HepG2 (cell line): ENCODE data around the gene MAJIN. TPM values are rescaled to one million over a fixed set of nuclear protein-coding genes. Genes with fewer than 3 reads are reported as not detected.

Experiments used
- HNRNPH1 ChIP-seq: fragments of 200-400 bp; formaldehyde crosslinking; optimal IDR thresholded peaks from 2 replicates; pipeline ENCODE3; 2017; ENCODE audit warnings: mild to moderate bottlenecking, low read depth, low read length
- HNRNPL ChIP-seq: fragments of 200-400 bp; formaldehyde crosslinking; IDR thresholded peaks from 2 replicates; pipeline ENCODE4 v1.6.1; 2017; ENCODE audit warnings: mild to moderate bottlenecking, low read depth, low read length
- HNRNPLL ChIP-seq: fragments of 200-400 bp; formaldehyde crosslinking; IDR thresholded peaks from 2 replicates; pipeline ENCODE4 v1.6.1; 2017; ENCODE audit warnings: mild to moderate bottlenecking, low read depth, low read length; ENCODE audit not compliant: poor library complexity, severe bottlenecking
- KAT2B ChIP-seq: fragments of 150-350 bp; IDR thresholded peaks from 2 replicates; pipeline ENCODE4 v1.6.1; 2014; ENCODE audit warnings: low read depth, low read length, borderline replicate concordance
- MEIS2 ChIP-seq: sonication (generic); formaldehyde crosslinking; IDR thresholded peaks from 2 replicates; pipeline ENCODE4 v1.9.0; 2021; ENCODE audit warnings: mild to moderate bottlenecking, missing genetic modification reagents
- PPARG ChIP-seq: conservative IDR thresholded peaks from 2 replicates; pipeline ENCODE4 v1.6.1; 2016; ENCODE audit warnings: missing biosample characterization, missing genetic modification reagents
- RFXAP ChIP-seq: sonication (generic); formaldehyde crosslinking; IDR thresholded peaks from 2 replicates; pipeline ENCODE4 v1.4.0; 2020; ENCODE audit warnings: missing genetic modification reagents, borderline replicate concordance
- SKI ChIP-seq: fragments of 450-650 bp; IDR thresholded peaks from one replicate; pipeline ENCODE4 v1.6.1; 2018; ENCODE audit warnings: mild to moderate bottlenecking; ENCODE audit not compliant: partially characterized antibody
- ZSCAN30 ChIP-seq: sonication (generic); formaldehyde crosslinking; IDR thresholded peaks from 2 replicates; pipeline ENCODE4 v1.5.0; 2020; ENCODE audit warnings: mild to moderate bottlenecking, missing genetic modification reagents
- polyA plus RNA-seq, 8 experiments: library from polyadenylated mRNA; depleted of rRNA in 3 of 8; stranded (reverse) in 7 of 8; unstranded in 1 of 8; fragments of >200 nt; fragmentation: Illumina TruSeq in 4 of 8; extraction: Trizol in 4 of 8; gene quantifications; 2 replicates each; pipeline versions ENCODE4 v1.2.1 to v1.2.3, GENCODE V29; 2011 to 2016; ENCODE audit warnings: low read depth in 4 of 8, missing spikeins in 1 of 8, mixed read lengths in 1 of 8; ENCODE audit not compliant: insufficient read depth in 1 of 8
- total RNA-seq, 5 experiments: library from RNA; depleted of rRNA; stranded (reverse); fragments of >200 nt; fragmentation: Illumina TruSeq; extraction: Trizol; gene quantifications; 2 replicates each; pipeline ENCODE4 v1.2.3, GENCODE V29; 2016; ENCODE audit warnings: low read depth in 1 of 5
- TF ChIP-seq, protein P1 (sequence below): sonication (generic); formaldehyde crosslinking; IDR thresholded peaks from 2 replicates; pipeline ENCODE4 v1.4.0; 2020; ENCODE audit warnings: missing genetic modification reagents
- TF ChIP-seq, protein P2 (sequence below): sonication (generic); formaldehyde crosslinking; IDR thresholded peaks from 2 replicates; pipeline ENCODE4 v1.4.0; 2020; ENCODE audit warnings: missing genetic modification reagents; ENCODE audit errors: not compliant biosample characterization
- TF ChIP-seq, protein P3 (sequence below): IDR thresholded peaks from 2 replicates; pipeline ENCODE4 v1.6.1; 2016; ENCODE audit warnings: control low read depth
- TF ChIP-seq, protein P4 (sequence below): sonication (generic); formaldehyde crosslinking; IDR thresholded peaks from 2 replicates; pipeline ENCODE4 v1.4.0; 2020; ENCODE audit warnings: mild to moderate bottlenecking, missing genetic modification reagents
- TF ChIP-seq, protein P5 (sequence below): sonication (generic); formaldehyde crosslinking; IDR thresholded peaks from 2 replicates; pipeline ENCODE4 v1.9.0; 2021; ENCODE audit warnings: missing genetic modification reagents, borderline replicate concordance
- TF ChIP-seq, protein P6 (sequence below): sonication (generic); formaldehyde crosslinking; IDR thresholded peaks from 2 replicates; pipeline ENCODE4 v1.4.0; 2020; ENCODE audit warnings: missing genetic modification reagents

MAJIN gene
- total and polyA plus RNA-seq, 2 of the 13 experiments (the other 11 are each of a cell fraction or from before 2014, with no cell fraction given): not detected

DNA sequence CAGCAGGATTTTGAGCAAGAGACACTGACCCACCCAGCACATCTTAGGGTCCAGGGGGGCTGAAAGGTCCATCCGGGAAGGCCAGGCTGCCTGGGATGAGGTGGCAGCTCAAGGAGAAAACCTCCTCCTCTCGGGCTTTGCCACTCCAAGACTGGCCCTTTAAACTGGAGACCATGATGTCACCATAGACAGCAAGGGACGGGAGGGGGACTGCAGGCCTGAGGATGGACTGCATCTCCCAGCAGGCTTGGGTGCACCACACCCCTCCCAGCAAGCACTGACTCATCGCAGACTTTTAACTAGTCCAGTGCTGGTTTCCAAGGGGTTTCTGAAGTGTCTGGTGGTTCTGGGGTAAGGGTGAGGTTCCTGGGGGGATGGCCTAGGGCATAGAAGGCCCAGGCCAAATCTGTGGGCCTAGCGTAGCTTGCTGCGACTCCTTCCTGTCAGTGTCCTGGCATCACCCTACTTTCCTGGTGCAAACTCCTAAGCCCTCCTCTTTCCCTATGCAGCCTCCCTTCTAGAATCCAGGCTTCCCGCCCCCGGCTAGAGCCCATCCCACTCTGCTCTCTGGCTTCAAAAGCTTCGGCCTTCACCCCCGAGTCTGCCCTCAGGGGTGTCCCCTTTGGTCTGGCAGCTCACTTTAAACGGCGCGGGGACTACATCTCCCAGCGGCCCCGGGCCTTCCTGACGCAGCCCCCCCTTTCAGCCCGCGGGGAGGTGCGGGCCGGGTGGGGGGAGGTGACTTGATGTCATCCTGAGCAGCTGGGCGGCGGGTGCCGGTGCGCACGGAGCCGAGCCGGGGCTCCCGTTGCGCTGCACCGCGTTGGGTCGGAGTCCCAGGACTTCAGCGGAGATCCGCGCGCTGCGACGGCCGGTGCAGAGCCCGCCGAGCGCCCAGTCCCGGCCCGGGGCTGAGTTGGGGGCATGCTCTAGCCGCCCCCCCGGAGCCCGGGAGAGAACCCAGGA, 47.7 kb downstream of the MAJIN start, which contains the start of gene PPP2R5B (continued):
- TF ChIP-seq, protein P1, sequence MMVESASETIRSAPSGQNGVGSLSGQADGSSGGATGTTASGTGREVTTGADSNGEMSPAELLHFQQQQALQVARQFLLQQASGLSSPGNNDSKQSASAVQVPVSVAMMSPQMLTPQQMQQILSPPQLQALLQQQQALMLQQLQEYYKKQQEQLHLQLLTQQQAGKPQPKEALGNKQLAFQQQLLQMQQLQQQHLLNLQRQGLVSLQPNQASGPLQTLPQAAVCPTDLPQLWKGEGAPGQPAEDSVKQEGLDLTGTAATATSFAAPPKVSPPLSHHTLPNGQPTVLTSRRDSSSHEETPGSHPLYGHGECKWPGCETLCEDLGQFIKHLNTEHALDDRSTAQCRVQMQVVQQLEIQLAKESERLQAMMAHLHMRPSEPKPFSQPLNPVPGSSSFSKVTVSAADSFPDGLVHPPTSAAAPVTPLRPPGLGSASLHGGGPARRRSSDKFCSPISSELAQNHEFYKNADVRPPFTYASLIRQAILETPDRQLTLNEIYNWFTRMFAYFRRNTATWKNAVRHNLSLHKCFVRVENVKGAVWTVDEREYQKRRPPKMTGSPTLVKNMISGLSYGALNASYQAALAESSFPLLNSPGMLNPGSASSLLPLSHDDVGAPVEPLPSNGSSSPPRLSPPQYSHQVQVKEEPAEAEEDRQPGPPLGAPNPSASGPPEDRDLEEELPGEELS (CRISPR knock-in tag): peak; percentile 24; the same call in 1 of the 2 replicates
- TF ChIP-seq ZSCAN30 (CRISPR knock-in tag) (no peak), HNRNPLL (peak; percentile 82), SKI (no peak), HNRNPL (no peak), KAT2B (no peak), MEIS2 (CRISPR knock-in tag) (peak; percentile 48; the same call in 1 of the 2 replicates), HNRNPH1 (no peak), PPARG (CRISPR knock-in tag) (peak; percentile 15; the same call in 1 of the 2 replicates), RFXAP (no peak)
- TF ChIP-seq, protein P2, sequence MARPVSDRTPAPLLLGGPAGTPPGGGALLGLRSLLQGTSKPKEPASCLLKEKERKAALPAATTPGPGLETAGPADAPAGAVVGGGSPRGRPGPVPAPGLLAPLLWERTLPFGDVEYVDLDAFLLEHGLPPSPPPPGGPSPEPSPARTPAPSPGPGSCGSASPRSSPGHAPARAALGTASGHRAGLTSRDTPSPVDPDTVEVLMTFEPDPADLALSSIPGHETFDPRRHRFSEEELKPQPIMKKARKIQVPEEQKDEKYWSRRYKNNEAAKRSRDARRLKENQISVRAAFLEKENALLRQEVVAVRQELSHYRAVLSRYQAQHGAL (CRISPR knock-in tag): no peak
- TF ChIP-seq, protein P3, sequence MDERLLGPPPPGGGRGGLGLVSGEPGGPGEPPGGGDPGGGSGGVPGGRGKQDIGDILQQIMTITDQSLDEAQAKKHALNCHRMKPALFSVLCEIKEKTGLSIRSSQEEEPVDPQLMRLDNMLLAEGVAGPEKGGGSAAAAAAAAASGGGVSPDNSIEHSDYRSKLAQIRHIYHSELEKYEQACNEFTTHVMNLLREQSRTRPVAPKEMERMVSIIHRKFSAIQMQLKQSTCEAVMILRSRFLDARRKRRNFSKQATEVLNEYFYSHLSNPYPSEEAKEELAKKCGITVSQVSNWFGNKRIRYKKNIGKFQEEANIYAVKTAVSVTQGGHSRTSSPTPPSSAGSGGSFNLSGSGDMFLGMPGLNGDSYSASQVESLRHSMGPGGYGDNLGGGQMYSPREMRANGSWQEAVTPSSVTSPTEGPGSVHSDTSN (CRISPR knock-in tag): no peak
- TF ChIP-seq, protein P4, sequence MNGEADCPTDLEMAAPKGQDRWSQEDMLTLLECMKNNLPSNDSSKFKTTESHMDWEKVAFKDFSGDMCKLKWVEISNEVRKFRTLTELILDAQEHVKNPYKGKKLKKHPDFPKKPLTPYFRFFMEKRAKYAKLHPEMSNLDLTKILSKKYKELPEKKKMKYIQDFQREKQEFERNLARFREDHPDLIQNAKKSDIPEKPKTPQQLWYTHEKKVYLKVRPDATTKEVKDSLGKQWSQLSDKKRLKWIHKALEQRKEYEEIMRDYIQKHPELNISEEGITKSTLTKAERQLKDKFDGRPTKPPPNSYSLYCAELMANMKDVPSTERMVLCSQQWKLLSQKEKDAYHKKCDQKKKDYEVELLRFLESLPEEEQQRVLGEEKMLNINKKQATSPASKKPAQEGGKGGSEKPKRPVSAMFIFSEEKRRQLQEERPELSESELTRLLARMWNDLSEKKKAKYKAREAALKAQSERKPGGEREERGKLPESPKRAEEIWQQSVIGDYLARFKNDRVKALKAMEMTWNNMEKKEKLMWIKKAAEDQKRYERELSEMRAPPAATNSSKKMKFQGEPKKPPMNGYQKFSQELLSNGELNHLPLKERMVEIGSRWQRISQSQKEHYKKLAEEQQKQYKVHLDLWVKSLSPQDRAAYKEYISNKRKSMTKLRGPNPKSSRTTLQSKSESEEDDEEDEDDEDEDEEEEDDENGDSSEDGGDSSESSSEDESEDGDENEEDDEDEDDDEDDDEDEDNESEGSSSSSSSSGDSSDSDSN: peak; percentile 74
- TF ChIP-seq, protein P5, sequence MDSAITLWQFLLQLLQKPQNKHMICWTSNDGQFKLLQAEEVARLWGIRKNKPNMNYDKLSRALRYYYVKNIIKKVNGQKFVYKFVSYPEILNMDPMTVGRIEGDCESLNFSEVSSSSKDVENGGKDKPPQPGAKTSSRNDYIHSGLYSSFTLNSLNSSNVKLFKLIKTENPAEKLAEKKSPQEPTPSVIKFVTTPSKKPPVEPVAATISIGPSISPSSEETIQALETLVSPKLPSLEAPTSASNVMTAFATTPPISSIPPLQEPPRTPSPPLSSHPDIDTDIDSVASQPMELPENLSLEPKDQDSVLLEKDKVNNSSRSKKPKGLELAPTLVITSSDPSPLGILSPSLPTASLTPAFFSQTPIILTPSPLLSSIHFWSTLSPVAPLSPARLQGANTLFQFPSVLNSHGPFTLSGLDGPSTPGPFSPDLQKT (CRISPR knock-in tag): no peak
- TF ChIP-seq, protein P6, sequence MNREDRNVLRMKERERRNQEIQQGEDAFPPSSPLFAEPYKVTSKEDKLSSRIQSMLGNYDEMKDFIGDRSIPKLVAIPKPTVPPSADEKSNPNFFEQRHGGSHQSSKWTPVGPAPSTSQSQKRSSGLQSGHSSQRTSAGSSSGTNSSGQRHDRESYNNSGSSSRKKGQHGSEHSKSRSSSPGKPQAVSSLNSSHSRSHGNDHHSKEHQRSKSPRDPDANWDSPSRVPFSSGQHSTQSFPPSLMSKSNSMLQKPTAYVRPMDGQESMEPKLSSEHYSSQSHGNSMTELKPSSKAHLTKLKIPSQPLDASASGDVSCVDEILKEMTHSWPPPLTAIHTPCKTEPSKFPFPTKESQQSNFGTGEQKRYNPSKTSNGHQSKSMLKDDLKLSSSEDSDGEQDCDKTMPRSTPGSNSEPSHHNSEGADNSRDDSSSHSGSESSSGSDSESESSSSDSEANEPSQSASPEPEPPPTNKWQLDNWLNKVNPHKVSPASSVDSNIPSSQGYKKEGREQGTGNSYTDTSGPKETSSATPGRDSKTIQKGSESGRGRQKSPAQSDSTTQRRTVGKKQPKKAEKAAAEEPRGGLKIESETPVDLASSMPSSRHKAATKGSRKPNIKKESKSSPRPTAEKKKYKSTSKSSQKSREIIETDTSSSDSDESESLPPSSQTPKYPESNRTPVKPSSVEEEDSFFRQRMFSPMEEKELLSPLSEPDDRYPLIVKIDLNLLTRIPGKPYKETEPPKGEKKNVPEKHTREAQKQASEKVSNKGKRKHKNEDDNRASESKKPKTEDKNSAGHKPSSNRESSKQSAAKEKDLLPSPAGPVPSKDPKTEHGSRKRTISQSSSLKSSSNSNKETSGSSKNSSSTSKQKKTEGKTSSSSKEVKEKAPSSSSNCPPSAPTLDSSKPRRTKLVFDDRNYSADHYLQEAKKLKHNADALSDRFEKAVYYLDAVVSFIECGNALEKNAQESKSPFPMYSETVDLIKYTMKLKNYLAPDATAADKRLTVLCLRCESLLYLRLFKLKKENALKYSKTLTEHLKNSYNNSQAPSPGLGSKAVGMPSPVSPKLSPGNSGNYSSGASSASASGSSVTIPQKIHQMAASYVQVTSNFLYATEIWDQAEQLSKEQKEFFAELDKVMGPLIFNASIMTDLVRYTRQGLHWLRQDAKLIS (CRISPR knock-in tag): no peak
